ENCODE measurements around the gene LMTK3.
A peak's percentile ranks its signal among the peaks of the same experiment; 100 is the strongest.

Gene LMTK3

GRCh38 chr19:48508729-48509411 lies 2.8 kb downstream of the LMTK3 start:
- no peak for DNase-seq (ENCODE audit: low spot score)

DNA sequence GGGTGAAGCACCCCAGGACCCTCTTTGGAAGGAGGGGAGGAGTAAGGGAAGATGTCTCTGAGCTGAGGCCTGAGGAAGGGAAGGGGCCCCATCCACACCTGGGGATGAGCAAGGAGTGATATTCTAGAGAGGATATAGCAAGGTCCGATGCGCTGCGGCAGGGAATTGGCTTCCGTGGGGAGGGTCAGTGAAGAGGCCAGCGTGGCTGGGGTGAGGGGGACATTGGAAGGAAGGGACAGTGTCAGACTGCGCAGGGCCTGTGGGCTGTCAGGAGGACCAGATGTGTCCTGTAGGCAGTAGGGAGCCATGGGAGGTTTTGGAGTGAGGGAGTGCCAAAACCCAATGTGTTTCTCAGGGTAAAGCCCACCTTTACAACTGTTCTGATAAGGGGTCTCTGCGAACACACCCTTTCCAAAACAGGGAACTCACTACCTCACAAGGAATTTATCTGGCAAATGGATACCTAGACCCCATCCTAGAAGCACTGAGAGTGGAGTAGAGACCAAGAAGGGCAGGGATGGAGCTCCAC lies 3.7 kb downstream of the LMTK3 start:
- DNase-seq (ENCODE audit: low spot score), result no peak

GRCh38 chr19:48506138-48506733 lies 5.4 kb downstream of the LMTK3 start:
- peak; percentile 64 for DNase-seq (ENCODE audit: low spot score)

GRCh38 chr19:48502350-48503018 lies 9.2 kb downstream of the LMTK3 start:
- DNase-seq (ENCODE audit: low spot score), result no peak

DNA sequence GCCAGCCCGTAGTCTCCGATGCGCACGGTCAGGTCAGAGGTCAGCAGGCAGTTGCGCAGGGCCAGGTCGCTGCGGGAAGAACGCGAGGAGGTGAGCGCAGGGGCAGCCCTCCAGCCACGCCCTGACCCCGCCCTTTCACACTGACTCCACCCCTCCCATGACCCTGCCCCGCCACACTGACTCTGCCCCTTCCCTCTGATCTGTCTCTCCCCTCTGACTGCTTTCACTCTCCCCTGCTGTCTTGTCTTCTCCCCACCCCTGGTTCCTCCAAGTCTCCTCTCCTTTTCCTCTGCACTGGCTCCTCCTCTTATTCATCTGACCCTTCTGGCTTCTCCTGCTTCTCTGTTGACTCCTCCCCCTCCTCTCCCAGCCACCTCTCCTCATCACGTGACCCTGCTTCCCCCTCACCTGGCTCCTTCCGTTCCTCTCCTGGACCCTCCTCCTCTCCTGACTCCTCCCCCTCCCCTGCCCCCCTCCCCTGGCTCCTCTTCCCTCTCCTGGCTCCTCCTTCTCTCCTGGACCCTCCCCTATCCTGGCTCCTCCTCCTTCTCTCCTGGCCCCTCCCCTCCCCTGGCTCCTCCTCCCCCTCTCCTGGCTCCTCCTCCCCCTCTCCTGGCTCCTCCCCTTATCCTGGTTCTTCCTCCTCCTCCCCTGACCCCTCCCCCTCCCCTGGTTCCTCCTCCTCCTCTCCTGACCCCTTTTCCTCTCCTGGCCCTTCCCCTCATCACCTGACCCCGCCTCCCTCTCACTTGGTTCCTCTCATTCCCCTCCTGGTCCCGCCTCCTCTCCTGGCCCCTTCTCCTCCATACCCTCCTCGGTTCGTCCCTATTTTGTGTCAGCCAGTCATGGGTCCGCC lies 9.9 kb downstream of the LMTK3 start:
- DNase-seq (ENCODE audit: low spot score), result peak; percentile 67

DNA sequence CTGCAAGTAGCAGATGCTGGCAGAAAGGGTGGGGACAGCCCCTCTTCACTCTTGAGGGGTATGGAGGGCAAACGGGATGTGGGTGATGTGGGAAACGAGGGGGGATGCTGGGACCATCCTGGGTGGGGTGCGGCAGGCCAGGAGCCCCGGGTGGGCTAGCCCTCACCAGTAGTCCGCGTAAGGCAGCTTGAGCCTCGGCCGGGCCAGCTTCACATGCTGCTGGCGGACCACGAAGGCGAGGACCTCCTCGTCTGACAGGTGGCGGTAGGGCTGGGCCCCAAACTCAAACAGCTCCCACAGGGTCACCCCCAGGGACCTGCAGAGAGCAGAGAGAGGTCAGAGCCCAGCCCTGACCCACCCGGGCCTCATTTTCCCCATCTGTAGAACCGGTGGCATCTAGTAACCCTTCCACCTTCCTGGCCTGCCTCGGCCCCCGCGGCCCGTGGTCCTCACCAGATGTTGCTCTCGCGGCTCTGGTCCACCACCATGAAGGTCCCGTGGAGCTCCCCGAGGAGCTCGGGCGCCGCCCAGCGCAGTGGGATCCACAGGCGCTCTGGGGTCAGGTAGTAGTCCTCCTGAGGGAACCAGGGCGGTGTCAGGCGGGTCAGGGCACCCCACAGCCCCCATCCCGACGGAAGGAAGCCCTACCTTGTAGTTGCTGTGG lies 10.7 kb downstream of the LMTK3 start:
- no peak for DNase-seq (ENCODE audit: low spot score)

- no peak for DNase-seq (ENCODE audit: low spot score)
Observed at GRCh38 chr19:48499316-48500090, 12.1 kb downstream of the LMTK3 start.

DNA sequence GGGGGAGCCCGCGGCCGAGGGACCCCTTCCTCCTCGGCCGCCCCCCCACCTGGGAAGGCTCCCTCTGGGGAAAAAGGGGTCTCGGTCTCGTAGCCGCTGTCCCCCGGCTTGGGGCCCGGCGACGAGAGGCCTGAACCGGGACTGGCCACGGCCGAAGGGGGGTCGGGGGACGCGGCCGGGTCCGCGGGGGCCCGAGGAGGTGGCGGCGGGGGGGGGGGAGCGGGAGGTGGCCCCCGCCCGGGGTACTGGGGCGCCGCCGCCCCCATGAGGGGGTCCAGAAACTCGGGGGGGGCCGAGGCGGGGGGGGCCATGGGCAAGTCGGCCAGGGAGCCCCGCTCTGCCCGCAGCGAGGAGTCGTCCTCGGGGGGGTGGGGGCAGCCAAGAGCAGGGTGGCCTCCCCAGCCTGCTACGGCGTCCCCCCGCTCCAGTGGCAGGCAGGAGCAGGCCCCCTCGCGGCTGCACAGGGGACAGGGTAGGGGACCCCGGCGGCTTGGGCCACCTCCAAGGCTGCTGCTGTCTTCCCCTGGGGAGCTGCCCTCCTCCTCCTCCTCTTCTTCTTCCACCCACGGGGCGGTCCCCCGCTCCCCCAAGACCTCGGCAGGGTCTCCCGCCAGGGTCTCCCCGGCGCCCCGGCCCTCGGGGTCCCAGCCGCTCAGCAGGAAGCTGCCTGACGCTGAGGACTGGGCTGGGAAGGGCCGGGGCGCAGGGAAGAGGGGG lies 12.9 kb downstream of the LMTK3 start:
- no peak for DNase-seq (ENCODE audit: low spot score)

DNA sequence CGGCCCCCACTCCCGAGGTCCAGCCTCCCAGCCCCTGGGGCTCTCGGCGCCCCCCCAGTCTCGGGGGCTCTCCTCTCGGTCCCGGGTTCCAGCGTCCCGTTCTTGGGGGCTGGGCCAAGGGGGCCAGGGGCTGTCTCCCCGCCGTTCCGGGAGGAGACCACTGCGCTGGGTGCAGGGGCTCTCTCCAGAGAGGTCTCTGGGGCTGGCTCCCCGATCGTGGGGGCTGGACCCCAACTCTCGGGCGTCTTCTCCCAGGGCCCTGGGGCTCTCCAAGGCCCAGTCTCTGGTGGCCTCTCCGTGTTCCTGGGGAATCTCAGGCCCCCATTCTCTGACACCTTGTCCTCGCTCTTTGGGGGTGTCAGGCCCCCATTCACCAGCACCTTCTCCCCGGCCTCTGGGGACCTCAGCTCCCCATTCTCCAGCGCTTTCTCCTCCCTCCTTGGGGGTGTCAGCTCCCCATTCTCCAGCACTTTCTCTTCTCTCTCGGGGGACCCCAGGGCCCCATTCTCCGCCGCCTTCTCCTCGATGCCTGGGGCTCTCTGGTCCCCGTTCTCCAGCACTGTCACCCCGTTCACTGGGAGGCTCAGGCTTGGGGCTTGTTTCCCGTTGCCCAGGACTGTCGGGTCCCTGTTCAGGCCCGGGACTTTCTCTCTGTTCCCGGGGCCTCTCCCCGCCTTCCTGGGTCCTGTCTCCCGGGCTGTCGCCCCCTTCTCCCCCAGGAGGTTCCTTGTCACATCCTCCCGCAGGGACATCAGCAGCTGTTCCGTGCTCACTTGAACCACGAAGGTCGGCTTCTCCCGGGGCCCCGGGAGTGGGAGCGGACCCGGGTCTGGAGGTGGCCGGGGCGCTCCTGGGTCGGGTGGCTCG lies 13.7 kb downstream of the LMTK3 start:
- no peak for DNase-seq (ENCODE audit: low spot score)

- DNase-seq (ENCODE audit: low spot score), result no peak
Observed at GRCh38 chr19:48496959-48497727, 14.5 kb downstream of the LMTK3 start.

GRCh38 chr19:48495396-48495795 lies 16.2 kb downstream of the LMTK3 start:
- DNase-seq (ENCODE audit: low spot score), result no peak

DNA sequence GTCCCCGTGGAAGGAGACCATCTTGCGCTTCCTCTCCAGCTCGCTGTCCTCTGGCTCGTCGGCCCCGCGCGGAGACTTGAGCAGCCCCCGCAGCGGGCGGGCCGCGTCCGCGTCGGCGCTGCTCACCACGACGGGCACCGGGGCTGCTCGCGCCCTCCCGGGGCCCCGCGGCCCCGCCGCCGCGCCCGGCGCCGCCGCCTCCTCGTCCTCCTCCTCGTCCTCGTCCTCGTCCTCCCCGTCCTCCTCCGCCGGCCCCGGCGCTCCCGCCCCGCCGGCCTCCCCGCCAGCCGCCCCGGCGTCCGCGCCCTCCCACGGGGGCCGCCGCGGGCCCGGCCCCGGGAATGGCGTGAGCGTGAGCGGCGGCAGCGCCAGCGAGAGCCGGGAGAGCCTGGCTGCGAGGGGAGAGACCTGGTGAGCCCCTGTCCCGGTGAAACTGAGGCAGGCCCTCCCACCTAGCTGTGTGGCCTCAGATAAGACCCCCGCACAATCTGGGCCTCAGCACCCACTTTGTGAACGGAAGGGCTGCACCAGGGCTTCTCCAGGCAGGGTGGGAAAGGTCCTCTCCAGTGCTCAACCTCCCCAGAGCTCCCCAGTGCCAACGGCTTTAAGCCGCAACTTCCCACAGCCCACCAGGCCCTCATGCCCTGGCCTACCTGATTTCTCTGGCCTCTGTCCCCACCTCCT lies 17.8 kb downstream of the LMTK3 start:
- no peak for DNase-seq (ENCODE audit: low spot score)

GRCh38 chr19:48492925-48493717 lies 18.5 kb downstream of the LMTK3 start:
- DNase-seq (ENCODE audit: low spot score), result peak; percentile 77

GRCh38 chr19:48491793-48492123 lies 19.9 kb downstream of the LMTK3 start:
- DNase-seq (ENCODE audit: low spot score), result no peak

- peak; percentile 48 for DNase-seq (ENCODE audit: low spot score)
Observed at GRCh38 chr19:48490981-48491792, 20.4 kb downstream of the LMTK3 start.

DNA sequence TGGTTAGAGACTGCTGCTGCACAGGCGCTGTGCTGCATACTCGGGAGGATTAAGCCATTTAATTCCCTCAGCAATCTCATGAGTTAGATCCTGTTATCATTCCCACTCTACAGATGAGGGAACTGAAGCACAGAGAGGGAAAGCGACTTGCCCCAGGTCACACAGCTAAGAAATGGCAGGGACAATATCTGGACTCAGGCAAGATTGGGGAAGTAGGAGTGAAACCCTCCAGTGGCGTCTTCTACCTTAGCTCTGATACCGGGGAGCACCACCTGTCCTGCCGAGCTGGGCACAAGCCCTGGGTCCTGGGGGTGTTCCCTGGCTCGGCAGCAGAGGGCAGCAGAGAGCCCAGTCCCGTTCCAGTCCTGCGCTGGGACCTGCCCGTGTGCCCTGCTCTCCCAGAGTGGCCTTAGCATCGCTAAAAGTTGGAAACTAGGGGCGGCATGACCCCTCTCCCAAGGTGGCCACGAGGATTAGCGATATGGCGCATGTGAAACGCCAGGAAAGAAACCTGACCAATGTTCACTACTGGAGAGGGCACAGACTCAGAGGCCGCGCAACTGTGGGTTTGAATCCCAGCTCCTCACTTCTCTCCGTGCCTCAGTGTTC lies 21.9 kb downstream of the LMTK3 start:
- peak; percentile 82 for DNase-seq (ENCODE audit: low spot score)

All from CD4-positive, alpha-beta T cell treated with Interleukin-2 at 100 ng/mL for 4 hours (primary cell).